Tibial nerve (tissue), 4 donors: ENCODE data around the gene PARP9. TPM values are rescaled to one million over a fixed set of nuclear protein-coding genes. Genes with fewer than 3 reads are reported as not detected.
"Not testable (repeated sequence)": the region's sequence is repeated elsewhere in the genome, so short reads cannot be mapped to it uniquely, and the experiment has no call there.

ENCODE experiments used
- DNase-seq, 2 donors: peaks; one replicate each; pipeline ENCODE4 v3.0.0-alpha.2; 2019; ENCODE audit warnings: low spot score in 2 of 2
- H3K27ac ChIP-seq, 4 donors: fragments of 200-600 bp; sonication (generic) in 3 of 4; one replicate each; pipeline ENCODE4 v1.5.1; 2017 to 2019; ENCODE audit warnings: mild to moderate bottlenecking in 1 of 4
- H3K27me3 ChIP-seq, 2 donors: fragments of 200-600 bp; sonication (generic) in 1 of 2; one replicate each; pipeline versions ENCODE4 v1.5.1 to v1.6.0; 2017 to 2019
- H3K36me3 ChIP-seq, 3 donors: fragments of 200-600 bp; sonication (generic); one replicate each; pipeline ENCODE4 v1.5.1; 2018 to 2019
- H3K4me1 ChIP-seq, 4 donors: fragments of 200-600 bp; sonication (generic) in 3 of 4; one replicate each; pipeline ENCODE4 v1.5.1; 2017 to 2019
- H3K4me3 ChIP-seq, 4 donors: fragments of 200-600 bp; sonication (generic) in 3 of 4; one replicate each; pipeline ENCODE4 v1.5.1; 2017 to 2019; ENCODE audit warnings: mild to moderate bottlenecking in 1 of 4, moderate library complexity in 1 of 4
- H3K9me3 ChIP-seq, 4 donors: fragments of 200-600 bp; sonication (generic) in 3 of 4; one replicate each; pipeline ENCODE4 v1.5.1; 2017 to 2019
- CTCF ChIP-seq, 5 experiments: fragments of 200-600 bp in 3 of 5; fragments of 450-650 bp in 2 of 5; sonication (generic) in 3 of 5; IDR thresholded peaks; one replicate each; pipeline ENCODE4 v1.5.1; 2016 to 2019; ENCODE audit warnings: antibody characterized with exemption in 5 of 5, mild to moderate bottlenecking in 3 of 5, moderate library complexity in 2 of 5
- EP300 ChIP-seq, 2 donors: sonication (generic); formaldehyde crosslinking; IDR thresholded peaks; one replicate each; pipeline ENCODE4 v1.6.1; 2017; ENCODE audit warnings: antibody characterized with exemption in 2 of 2, mild to moderate bottlenecking in 1 of 2
- POLR2A ChIP-seq, 2 donors: fragments of 450-650 bp; IDR thresholded peaks; one replicate each; pipeline ENCODE4 v1.6.1; 2017; ENCODE audit warnings: antibody characterized with exemption in 2 of 2, mild to moderate bottlenecking in 2 of 2, moderate library complexity in 2 of 2
- WGBS, 2 donors: methylation state at CpG; one replicate each; pipeline ENCODE4 v1.1.5; 2018; 5-methylcytosine and 5-hydroxymethylcytosine counted together
- total RNA-seq, 4 donors: library from RNA; depleted of rRNA; stranded (reverse); fragments of >200 nt; gene quantifications; one replicate each; pipeline ENCODE4 v1.1.0, GENCODE V29; 2016

The PARP9 gene
- total RNA-seq, 4 donors from 2014 or later, result 16.1 to 32.6 (median 22.4) TPM

DNA sequence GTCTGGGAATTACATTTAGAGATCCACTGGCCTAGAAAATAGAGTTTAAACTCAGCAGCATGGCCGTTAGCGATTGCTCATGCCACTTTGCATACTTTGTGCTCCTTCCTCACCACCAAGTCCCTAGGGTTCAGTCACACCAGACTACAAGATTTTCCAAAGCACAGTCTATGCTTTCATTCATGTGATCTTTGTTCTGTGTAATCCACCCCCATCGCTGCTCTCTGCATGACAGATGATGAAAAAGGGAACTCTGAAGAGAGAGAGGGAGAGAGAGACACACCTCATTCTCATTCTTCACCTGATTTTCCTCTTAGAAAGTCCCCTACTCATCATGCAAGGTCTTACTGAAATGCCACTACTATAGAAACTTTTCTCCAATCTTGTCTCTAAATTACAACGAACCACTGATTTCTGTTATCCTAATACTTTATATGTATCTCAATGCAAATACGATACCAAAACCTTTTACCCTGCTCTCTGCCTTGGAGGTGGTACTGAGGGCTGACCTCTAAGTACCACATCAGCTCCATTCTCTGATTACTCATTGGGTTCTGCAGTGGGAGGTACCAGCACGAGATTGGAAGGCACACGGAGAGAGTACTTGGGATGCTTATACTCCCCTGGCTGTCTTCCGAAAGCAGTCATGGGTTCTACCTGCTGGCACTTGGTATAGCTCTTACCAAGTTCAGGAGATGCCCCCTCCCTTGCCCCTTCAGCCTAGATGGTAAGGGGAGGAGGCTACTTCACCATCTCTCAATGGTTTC is 12.3 kb upstream of the PARP9 start:
- H3K4me3 ChIP-seq, result no peak overlapping the region
- peaks cover 0 to 19% (median 4%) of the 10 kb centered on the region in 4 donors for H3K4me1 ChIP-seq
- DNase-seq, result no peak
- peak overlapping the region in 1 of 4 donors; percentile 78 for H3K27ac ChIP-seq
- 63 to 64% methylated on average over 8 of the region's 8 CpGs for WGBS, 2 donors
- TF ChIP-seq EP300 (IDR thresholded peaks at IDR 0.05) (no peak), POLR2A (IDR thresholded peaks at IDR 0.05) (no peak), CTCF (IDR thresholded peaks at IDR 0.05) (no peak)
- H3K9me3 ChIP-seq, result peaks cover 0 to 3% (median 0%) of the 10 kb centered on the region in 4 donors
- no peaks in the 10 kb centered on the region for H3K27me3 ChIP-seq
- H3K36me3 ChIP-seq, result peaks cover 0 to 31% (median 5%) of the 10 kb centered on the region in 3 donors

DNA sequence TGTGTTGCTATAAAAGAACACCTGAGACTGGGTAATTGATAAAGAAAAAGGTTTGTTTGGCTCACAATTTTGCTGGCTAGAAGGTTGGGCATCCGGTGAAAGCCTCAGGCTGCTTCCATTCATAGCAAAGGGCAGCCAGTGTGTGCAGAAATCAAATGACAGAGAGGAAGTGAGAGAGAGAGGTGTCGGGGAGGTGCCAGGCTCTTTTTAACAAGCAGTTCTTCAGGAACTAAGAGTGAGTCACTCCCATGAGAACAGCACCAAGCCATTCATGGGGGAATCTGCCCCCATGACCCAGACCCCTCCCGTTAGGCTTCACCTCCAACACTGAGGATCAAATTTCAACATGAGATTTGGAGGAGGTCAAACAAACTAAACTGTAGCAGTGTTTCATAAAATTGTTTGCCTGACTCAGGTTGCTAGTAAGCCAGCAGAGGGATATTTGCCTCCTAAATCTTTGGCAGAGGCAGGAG is 8.9 kb upstream of the PARP9 start:
- DNase-seq, result no peak
- Histone ChIP-seq H3K36me3 (peaks cover 0 to 63% (median 7%) of the 10 kb centered on the region in 3 donors), H3K4me1 (peaks cover 0 to 12% (median 4%) of the 10 kb centered on the region in 4 donors), H3K9me3 (no peaks in the 10 kb centered on the region), H3K4me3 (no peak overlapping the region), H3K27ac (peak overlapping the region in 2 of 4 donors; percentile 31 to 51), H3K27me3 (no peaks in the 10 kb centered on the region)
- 39 to 46% methylated on average over 3 of the region's 3 CpGs for WGBS, 2 donors
- TF ChIP-seq EP300 (IDR thresholded peaks at IDR 0.05) (peak in 1 of 2 donors; percentile 9), POLR2A (IDR thresholded peaks at IDR 0.05) (no peak), CTCF (IDR thresholded peaks at IDR 0.05) (no peak)

GRCh38 chr3:122568755-122569154 is 4.7 kb upstream of the PARP9 start:
- H3K9me3 ChIP-seq, result no peaks in the 10 kb centered on the region
- DNase-seq, result no peak
- no peak overlapping the region for H3K27ac ChIP-seq
- TF ChIP-seq EP300 (IDR thresholded peaks at IDR 0.05), result no peak
- no peak overlapping the region for H3K4me3 ChIP-seq
- H3K4me1 ChIP-seq, result peaks cover 0 to 25% (median 12%) of the 10 kb centered on the region in 4 donors
- 74 to 80% methylated on average over 3 of the region's 3 CpGs for WGBS, 2 donors
- peaks cover 0 to 79% (median 7%) of the 10 kb centered on the region in 3 donors for H3K36me3 ChIP-seq
- H3K27me3 ChIP-seq, result no peaks in the 10 kb centered on the region

- not testable (repeated sequence) for H3K27ac ChIP-seq, H3K4me3 ChIP-seq, H3K9me3 ChIP-seq, H3K27me3 ChIP-seq, DNase-seq
- WGBS, 2 donors, result 97% methylated on average over 7 of the region's 7 CpGs
- H3K4me1 ChIP-seq, result peaks cover 0 to 26% (median 15%) of the 10 kb centered on the region in 4 donors
- H3K36me3 ChIP-seq, result peaks cover 0 to 73% (median 7%) of the 10 kb centered on the region in 3 donors
Measured at GRCh38 chr3:122568131-122568530, 4.0 kb upstream of the PARP9 start.

DNA sequence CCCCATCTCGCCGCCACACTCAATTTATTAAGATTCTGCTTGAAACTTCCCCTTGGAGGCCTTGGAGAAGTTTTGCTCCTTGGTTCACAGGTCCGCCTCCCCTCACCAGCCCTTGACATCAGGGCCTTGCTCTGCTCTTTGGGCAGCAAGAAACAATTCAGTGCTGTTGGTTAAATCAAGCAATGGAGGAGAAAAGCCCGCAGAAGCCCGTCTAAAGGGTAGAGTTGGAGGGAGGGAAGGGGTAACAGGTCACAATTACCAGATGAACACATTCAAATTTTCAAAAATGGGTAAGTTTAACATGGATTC is 429 bp downstream of the PARP9 start:
- H3K9me3 ChIP-seq, result no peaks in the 10 kb centered on the region
- H3K27ac ChIP-seq, result peak overlapping the region; percentile 94 to 97 (median 96)
- no peak for TF ChIP-seq CTCF (IDR thresholded peaks at IDR 0.05)
- TF ChIP-seq EP300 (IDR thresholded peaks at IDR 0.05), result no peak
- TF ChIP-seq POLR2A (IDR thresholded peaks at IDR 0.05), result no peak
- H3K4me3 ChIP-seq, result peak overlapping the region; percentile 83 to 87 (median 84)
- WGBS, 2 donors, result 16 to 25% methylated on average over 5 of the region's 5 CpGs
- peak in 1 of 2 donors; percentile 11 for DNase-seq
- no peaks in the 10 kb centered on the region for H3K27me3 ChIP-seq
- peaks cover 0 to 48% (median 21%) of the 10 kb centered on the region in 4 donors for H3K4me1 ChIP-seq
- peaks cover 0 to 33% (median 0%) of the 10 kb centered on the region in 3 donors for H3K36me3 ChIP-seq
